H54 (cell line): ENCODE measurements around the gene NUDC.
A peak's percentile ranks its signal among the peaks of the same experiment; 100 is the strongest.
"Not testable (repeated sequence)": the region's sequence is repeated elsewhere in the genome, so short reads cannot be mapped to it uniquely, and the experiment has no call there.

ENCODE experiments used
- DNase-seq: peaks from one replicate; pipeline ENCODE4 v3.0.0; 2011; ENCODE audit warnings: low spot score, mixed read lengths; ENCODE audit not compliant: insufficient read length
- FAIRE-seq: peaks from 3 replicates; lab custom pipeline; 2011; peaks lifted over from hg19 to GRCh38; lab: Jason Lieb, UNC
- POLR2A ChIP-seq: IDR thresholded peaks from 2 replicates; pipeline ENCODE4 v1.6.1; 2011; ENCODE audit warnings: low read depth, mild to moderate bottlenecking, low read length

The NUDC gene

DNA sequence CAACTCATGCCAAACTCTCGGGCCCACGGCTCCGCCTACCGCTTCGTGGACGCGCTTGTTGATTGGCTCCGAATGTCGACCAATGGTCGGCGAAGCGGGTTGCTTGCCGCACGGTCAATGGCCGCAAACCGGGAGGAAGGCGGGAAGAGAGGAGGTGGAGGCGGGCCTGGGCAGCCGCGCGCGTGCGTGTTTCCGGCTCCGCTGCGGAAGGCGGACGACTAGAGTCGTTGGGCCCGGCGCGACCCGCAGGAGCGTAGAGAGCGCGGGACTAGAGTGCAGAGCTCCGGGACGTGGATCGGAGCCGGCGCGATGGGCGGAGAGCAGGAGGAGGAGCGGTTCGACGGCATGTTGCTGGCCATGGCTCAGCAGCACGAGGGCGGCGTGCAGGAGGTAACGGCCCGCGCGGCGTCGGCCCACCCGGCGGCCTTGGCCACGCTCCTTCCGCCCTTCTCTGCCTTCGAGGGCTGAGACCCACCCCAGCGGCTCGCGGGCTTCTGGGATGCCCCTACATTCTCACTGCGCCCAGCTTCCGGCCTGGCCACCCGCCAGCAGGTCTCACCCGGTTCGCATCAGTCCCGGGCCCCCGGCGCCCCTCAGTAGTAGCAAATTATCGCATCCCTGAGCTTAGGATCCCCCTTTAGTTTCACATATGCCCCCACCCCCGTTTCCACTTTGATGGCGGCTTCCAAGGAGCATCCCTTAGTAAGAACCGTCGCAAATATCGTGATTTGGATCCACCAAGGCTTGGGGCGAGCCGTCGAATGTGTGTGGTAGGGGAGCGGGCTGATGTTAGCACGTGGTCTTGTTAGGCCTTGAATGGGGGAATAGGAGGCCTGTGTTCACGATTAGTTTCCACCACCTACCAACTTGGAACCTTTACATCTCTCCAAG is at the start of gene NUDC:
TSS of gene NUDC (plus strand) at position 204 of the 891 bp plus-strand sequence. CDS start at position 310, 106 bp downstream.
- peak; percentile 66 for TF ChIP-seq POLR2A
- peak; percentile 83 for FAIRE-seq

DNA sequence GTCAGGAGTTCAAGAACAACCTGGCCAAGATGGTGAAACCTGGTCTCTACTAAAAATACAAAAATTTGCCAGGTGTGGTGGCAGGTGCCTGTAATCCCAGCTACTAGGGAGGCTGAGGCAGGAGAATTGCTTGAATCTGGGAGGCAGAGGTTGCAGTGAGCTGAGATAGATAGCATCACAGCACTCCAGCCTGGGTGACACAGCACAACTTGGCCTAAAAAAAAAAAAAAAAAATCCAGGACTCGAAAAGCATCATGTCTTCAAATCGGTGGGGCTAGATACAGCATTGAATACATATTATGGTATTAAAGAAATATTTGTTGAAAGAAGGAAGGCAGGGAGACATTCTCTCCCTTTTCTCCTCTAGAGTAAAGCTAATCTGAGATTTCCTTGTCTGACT is 48.4 kb upstream of the NUDC start:
- not testable (repeated sequence) for DNase-seq, FAIRE-seq

More for the DNA sequence above, at the start of gene NUDC:
- DNase-seq, result peak; percentile 71

DNA sequence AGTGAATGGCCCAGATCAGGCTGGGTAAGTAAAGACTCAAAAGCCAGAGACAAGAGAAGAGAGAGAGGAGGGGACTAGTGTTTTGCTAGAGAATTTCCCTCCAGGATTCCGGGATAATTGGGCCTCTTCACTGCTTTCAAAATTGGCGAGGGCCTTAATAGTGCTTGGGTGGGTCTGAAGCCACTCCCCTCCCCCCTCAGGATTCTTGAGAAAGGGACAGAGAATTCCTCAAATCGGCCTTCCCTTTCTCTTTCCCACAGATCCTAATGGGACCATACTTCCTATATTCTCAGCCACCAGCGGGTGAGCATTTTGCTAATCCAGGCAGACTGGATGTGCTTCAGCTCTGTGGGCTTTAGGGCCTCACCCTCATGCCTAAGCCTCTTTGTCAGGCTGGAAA is 46.6 kb upstream of the NUDC start:
- TF ChIP-seq POLR2A, result no peak
- no peak for FAIRE-seq
- no peak for DNase-seq

DNA sequence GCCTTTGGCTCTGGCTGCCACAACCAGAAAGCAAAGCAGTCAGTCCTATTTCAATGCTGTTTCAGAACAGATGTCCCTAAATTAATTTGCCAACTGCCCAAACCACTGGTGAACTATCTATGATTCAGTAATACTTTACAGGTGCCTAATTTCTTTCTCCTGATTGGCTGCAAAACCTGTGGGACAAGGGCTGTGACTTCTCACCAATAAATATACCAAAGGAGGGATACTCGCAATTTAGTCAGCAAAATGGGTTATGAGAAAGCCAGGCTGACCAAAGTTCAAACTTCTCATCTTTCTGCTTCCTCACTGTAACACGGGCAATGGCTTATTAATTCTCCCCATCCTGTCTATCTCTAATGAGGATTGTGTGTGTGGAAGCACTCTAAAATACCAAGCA is 44.2 kb upstream of the NUDC start:
- no peak for FAIRE-seq
- TF ChIP-seq POLR2A, result no peak
- no peak for DNase-seq

DNA sequence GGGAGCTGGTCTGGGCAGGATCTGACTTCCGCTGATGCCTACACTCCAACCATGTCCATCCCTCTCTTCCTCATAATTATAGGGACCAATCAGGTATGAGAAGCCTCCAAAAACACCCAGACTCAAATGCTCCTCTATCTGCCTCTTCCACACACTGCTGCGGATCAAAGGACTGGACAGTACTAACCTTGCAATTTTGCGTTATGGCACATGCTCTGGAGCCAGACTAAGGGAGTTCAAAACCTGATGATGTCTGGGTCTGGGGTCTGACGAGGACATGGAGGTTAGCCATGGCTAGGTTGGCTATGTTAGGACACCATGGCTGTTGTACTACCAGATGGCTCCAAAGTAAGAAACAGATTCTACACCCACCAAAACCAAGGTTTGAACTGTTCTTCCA is 41.8 kb upstream of the NUDC start:
- FAIRE-seq (no peak), DNase-seq (no peak)

DNA sequence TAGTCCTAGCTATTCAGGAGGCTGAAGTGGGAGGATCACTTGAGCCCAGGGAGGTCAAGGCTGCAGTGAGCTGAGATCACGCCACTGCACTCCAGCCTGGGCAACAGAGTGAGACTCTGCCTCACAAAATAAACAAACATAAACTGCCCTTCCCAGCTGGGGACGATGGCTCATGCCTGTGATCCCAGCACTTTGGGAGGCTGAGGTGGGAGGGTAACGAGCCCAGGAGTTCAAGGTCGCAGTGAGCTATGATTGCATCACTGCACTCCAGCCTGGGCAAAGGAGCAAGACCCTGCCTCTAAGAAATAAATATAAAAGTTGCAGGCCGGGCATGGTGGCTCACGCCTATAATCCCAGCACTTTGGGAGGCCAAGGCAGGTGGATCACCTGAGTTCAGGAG is 39.9 kb upstream of the NUDC start:
- not testable (repeated sequence) for FAIRE-seq, DNase-seq

More for the DNA sequence above, 41.8 kb upstream of the NUDC start:
- TF ChIP-seq POLR2A, result no peak

DNA sequence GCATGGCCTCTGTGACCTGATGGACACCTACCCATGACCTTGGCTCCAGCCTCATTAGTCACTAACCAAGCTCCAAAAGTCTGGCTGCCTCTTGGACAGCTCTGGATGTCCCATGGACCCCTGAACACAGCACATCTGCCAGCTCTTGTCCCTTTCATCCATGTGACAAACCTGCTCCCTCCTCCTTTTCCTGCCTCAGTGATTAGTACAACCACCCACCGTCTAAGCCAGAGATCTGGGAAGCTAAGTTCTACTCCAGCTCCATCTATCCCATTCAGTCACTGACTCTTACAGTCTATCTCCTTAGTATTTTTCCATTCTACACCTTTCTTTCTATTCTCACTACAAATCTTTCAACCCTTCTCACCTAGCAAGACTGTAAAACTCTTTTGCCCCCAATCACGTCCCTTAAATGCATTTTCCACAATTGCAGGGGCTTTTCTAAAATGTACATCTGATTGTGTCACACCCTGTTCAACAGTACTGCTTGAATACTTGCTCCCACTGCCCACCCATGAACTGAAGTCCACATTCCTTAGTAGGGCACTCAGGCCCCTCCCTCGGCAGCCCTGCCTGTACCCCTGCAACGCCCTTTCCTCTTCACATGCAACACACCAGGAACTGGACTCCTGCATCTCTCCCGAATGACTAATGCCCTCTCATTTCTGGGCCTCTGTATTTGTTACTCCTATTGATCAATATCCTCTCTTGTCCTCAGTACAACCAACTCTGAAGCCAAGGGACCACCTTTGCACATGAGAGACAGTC is 38.7 kb upstream of the NUDC start:
- TF ChIP-seq POLR2A, result no peak
- FAIRE-seq (no peak), DNase-seq (no peak)

DNA sequence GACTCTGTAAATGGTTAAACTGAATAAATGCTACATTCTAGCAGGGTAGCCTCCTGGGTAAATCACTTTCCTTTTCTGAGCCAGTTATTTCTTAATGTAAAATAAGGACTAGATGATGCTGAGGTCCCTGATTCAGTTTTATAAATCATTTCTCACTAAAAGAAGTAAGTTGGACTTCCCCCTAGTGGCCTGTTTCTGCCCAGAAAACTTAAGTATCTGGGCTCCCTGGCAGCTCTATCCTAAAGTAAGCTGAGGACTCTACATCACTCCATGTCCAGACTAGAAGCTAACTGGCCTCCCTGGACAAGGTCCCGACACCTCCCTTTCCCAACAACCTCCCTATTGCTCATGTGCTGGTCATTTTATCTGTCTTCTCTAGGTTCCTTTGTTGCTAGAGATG is 34.4 kb upstream of the NUDC start:
- no peak for TF ChIP-seq POLR2A
- FAIRE-seq (no peak), DNase-seq (no peak)

DNA sequence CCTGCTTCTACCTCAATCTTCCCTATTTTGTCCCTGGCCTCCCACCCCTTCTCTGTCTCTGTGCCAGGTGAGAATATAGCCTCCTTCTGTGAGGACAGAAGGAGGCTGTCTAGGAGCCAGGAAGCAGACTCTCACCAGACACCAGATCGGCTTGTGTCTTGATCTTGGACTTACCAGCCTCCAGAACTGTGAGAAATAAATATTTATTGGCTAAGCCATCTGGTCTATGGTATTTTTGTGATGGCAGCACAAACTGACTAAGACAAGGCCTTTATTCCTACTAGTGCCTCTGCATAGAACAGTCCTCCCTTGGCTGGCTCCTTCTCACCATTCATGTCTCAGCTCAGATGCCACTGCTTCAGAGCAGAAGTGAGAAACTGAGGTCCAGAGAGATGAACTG is 33.3 kb upstream of the NUDC start:
- no peak for TF ChIP-seq POLR2A
- FAIRE-seq, result no peak

DNA sequence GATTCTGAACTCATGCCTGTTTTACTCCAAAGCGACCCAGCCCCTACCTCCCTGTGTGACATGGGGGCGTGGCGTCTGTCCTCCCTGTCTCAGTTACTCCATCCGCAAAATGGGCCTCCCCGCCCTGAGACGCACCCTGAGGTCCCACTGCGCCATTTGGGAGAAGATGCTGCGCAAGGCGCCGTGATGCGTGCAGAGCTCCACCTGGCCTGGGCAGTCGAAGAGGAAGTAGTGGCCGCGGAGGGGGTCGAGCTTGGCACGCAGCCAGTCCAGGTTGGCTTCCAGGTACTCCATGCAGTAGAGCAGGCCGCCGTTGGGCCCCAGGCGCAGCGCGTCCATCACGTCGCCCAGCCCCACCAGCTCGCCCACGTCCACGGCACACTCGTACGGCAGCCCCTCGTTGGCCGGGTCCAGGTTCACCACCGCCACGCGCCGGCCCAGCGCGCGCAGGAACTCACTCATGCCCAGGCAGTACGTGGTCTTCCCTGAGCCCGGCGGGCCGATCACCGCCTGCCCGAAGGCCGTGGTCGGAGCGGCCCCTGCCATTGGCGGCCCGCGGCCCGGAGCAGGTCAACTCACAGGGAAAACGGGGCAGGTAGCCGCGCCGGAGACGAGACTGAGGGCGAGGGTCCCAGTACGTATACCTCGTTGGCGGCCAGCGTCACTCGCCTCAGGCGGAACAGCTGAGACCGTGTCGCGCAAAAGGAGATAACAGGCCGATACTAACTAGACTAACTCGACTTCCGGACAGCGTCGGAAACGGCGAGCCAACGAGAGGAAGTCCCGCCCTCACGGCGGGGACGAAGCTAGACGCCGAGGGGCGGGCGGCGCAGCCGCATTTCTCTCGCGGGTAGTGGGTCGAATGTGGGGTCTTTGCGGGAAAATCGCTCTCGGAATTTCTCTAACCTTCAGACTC is 31.7 kb upstream of the NUDC start, which contains the start of gene GPN2:
TSS of gene GPN2 (minus strand) at position 733 of the 916 bp plus-strand sequence. CDS start at position 546, 187 bp downstream.
- DNase-seq (peak; percentile 53), FAIRE-seq (no peak)
- TF ChIP-seq POLR2A, result peak; percentile 69

More for the DNA sequence above, 33.3 kb upstream of the NUDC start:
- DNase-seq, result no peak

DNA sequence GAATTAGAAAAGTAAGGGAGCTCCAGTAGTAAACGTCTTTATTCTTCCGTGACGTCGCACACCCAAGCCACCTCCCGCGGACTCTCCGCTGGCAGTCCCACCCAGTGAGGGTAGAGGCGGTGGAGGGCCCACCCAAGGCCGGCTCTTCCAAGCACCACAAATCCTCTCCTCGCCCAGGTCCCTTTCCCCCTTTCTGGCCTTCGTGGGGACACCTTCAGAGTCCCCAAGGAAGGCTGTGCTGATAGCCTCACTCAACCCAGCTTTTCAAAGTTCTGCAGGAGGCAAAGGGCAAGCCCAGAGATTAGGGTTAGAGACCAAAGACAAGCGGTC is 31.1 kb upstream of the NUDC start:
- no peak for DNase-seq
- TF ChIP-seq POLR2A, result no peak
- no peak for FAIRE-seq

DNA sequence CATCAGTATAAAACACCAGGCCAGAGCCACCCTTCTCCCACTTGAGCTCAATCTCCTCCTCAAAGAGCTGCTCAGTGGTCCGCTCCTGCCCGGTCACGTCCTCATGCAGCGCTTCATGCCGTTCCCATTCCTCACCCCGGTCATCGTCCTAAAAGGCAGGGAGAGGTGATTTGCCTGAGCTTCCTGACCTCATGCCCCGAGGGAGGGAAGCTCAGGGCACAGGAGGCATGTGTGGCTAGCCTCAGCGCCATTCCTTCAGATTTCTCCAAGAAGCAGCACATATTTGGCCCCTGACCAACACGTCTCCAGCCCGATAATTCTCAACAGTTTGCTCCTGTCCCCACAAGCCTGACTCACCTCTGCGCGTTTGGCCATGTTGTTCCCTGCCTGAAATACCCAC is 27.3 kb upstream of the NUDC start:
- DNase-seq (no peak), FAIRE-seq (no peak)
- TF ChIP-seq POLR2A, result no peak

DNA sequence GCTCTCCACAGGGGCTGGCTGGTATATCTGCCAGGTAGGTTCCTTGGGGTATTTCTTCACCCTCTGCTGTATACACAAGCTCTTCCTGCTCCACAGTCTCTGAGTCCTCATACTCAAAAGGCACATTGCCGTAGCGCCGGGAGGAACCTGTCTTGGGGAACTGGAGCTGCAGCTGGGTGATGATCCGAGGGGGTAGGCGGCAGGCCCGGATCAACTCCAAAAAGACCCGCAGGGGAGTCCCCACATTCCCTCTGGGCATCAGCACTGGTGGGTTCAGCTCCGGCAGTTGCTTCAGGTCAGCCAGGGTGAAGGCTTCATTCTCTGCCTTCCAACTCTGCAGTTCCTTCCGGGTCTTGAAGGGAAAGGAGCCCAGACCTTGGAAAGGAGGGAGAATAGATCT is 24.2 kb upstream of the NUDC start:
- FAIRE-seq, result no peak

More for the DNA sequence above, 24.2 kb upstream of the NUDC start:
- no peak for TF ChIP-seq POLR2A
- DNase-seq, result no peak
